Kidney (tissue), 14 donors: Measurements from ENCODE around the gene FEV. TPM values are rescaled to one million over a fixed set of nuclear protein-coding genes. Genes with fewer than 3 reads are reported as not detected.

Source experiments
- DNase-seq, 5 donors: peaks; one replicate each; pipeline ENCODE4 v3.0.0-alpha.2; 2013 to 2020
- FAIRE-seq: peaks from 2 replicates; lab custom pipeline; 2012; peaks lifted over from hg19 to GRCh38; lab: Jason Lieb, UNC
- H3K27ac ChIP-seq, 2 donors: one replicate each; pipeline ENCODE4 v1.7.0; 2013; ENCODE audit warnings: low read depth in 2 of 2, low read length in 2 of 2, inconsistent platforms in 1 of 2
- H3K27me3 ChIP-seq: one replicate; pipeline ENCODE4 v1.7.1; 2013; ENCODE audit warnings: low read length, inconsistent platforms; ENCODE audit not compliant: control insufficient read depth, insufficient read depth
- H3K36me3 ChIP-seq, 3 donors: one replicate each; pipeline versions ENCODE4 v1.7.0 to v1.7.1; 2013; ENCODE audit warnings: low read length in 3 of 3, control low read depth in 1 of 3, inconsistent platforms in 1 of 3; ENCODE audit not compliant: insufficient read depth in 3 of 3, control insufficient read depth in 2 of 3
- H3K4me1 ChIP-seq, 3 donors: one replicate each; pipeline versions ENCODE4 v1.7.0 to v1.7.1; 2013; ENCODE audit warnings: low read length in 3 of 3, inconsistent platforms in 1 of 3, low read depth in 1 of 3; ENCODE audit not compliant: control insufficient read depth in 2 of 3, insufficient read depth in 2 of 3
- H3K4me3 ChIP-seq, 3 donors: one replicate each; pipeline versions ENCODE4 v1.7.0 to v1.8.1; 2013; ENCODE audit warnings: low read length in 3 of 3, control low read depth in 1 of 3, inconsistent platforms in 1 of 3
- H3K9ac ChIP-seq, 3 donors: one replicate each; pipeline versions ENCODE4 v1.7.0 to v1.7.1; 2013; ENCODE audit warnings: low read length in 3 of 3, control low read depth in 1 of 3, inconsistent platforms in 1 of 3
- H3K9me3 ChIP-seq, 3 donors: one replicate each; pipeline versions ENCODE4 v1.7.0 to v1.7.1; 2013; ENCODE audit warnings: low read length in 3 of 3, control low read depth in 1 of 3, inconsistent platforms in 1 of 3; ENCODE audit not compliant: control insufficient read depth in 2 of 3, insufficient read depth in 1 of 3
- CTCF ChIP-seq: IDR thresholded peaks from 3 replicates; pipeline ENCODE4 v1.5.1; 2012; ENCODE audit warnings: mild to moderate bottlenecking, moderate library complexity, borderline replicate concordance; ENCODE audit not compliant: insufficient read depth; ENCODE audit errors: extremely low read depth
- intact Hi-C: fragments of 100-400 bp; cut with DNase I; formaldehyde crosslinking; loops from one replicate; pipeline ENCODE4 v1.11.1; 2022
- polyA plus RNA-seq: library from polyadenylated mRNA; stranded (reverse); fragments of 350-450 nt; fragmentation: Illumina TruSeq; extraction: RNeasy Lipid Tissue Mini Kit (QIAGEN cat#74804); gene quantifications from one replicate; pipeline ENCODE4 v1.2.3, GENCODE V29; 2014; ENCODE audit warnings: low read depth, low replicate concordance; ENCODE audit not compliant: insufficient read depth
- total RNA-seq: library from RNA; stranded (reverse); fragmentation: NEBNext Ultra II Directional; extraction: Animal tissue kit (Norgen Biotek cat#: 25700); gene quantifications from one replicate; pipeline ENCODE4 v1.2.1, GENCODE V29; 2021
- donor health status: control.
- donor health status: control.
- donor health status: control.
- donor health status: control.
- donor health status: control.
- donor health status: DM: yes; HTN: yes; CAD: no.
- donor health status: Normal renal cell carcinoma (clear cell type).

Gene FEV
- total and polyA plus RNA-seq, 2 donors from 2014 or later, result not detected

- no peak for TF ChIP-seq CTCF
- no peaks in the 10 kb centered on the region for H3K9me3 ChIP-seq
- H3K4me3 ChIP-seq, result no peak overlapping the region
- DNase-seq, result no peak
- H3K27me3 ChIP-seq, result peaks cover 56% of the 10 kb centered on the region
- no peak overlapping the region for H3K27ac ChIP-seq
- peaks cover 0 to 11% (median 0%) of the 10 kb centered on the region in 3 donors for H3K4me1 ChIP-seq
- no peak overlapping the region for H3K9ac ChIP-seq
- H3K36me3 ChIP-seq, result no peaks in the 10 kb centered on the region
- FAIRE-seq, result no peak
- intact Hi-C loops, result no loop called here
Observed at GRCh38 chr2:218995561-218995960, 10.6 kb upstream of the FEV start.

- FAIRE-seq (no peak), DNase-seq (peak in 1 of 5 donors; percentile 5)
- no peaks in the 10 kb centered on the region for H3K36me3 ChIP-seq
- no peak within 1 kb of the TSS for H3K27ac ChIP-seq
- no peak for TF ChIP-seq CTCF
- peaks cover 64% of the 10 kb centered on the region for H3K27me3 ChIP-seq
- H3K4me3 ChIP-seq, result no peak within 1 kb of the TSS
- peaks cover 0 to 11% (median 0%) of the 10 kb centered on the region in 3 donors for H3K4me1 ChIP-seq
- intact Hi-C loops, result no loop called here
- no peaks in the 10 kb centered on the region for H3K9me3 ChIP-seq
- no peak within 1 kb of the TSS for H3K9ac ChIP-seq
Observed at GRCh38 chr2:218993345-218994315, 8.6 kb upstream of the FEV start, which contains the start of gene CRYBA2. TSS of gene CRYBA2 (minus strand) at chr2:218993422. CDS start at chr2:218993176, 246 bp downstream.

- H3K36me3 ChIP-seq, result no peaks in the 10 kb centered on the region
- no peak overlapping the region for H3K27ac ChIP-seq
- H3K4me3 ChIP-seq, result no peak overlapping the region
- H3K9me3 ChIP-seq, result no peaks in the 10 kb centered on the region
- H3K27me3 ChIP-seq, result peaks cover 68% of the 10 kb centered on the region
- FAIRE-seq, result no peak
- intact Hi-C loops, result no loop called here
- DNase-seq, result peak in 2 of 5 donors; percentile 33 to 34
- no peak for TF ChIP-seq CTCF
- H3K4me1 ChIP-seq, result peaks cover 0 to 11% (median 0%) of the 10 kb centered on the region in 3 donors
- H3K9ac ChIP-seq, result no peak overlapping the region
Observed at GRCh38 chr2:218992703-218993344, 7.8 kb upstream of the FEV start.
